PC-3 (cell line): ENCODE data around the gene C1orf159. TPM values are rescaled to one million over a fixed set of nuclear protein-coding genes. Genes with fewer than 3 reads are reported as not detected.

ENCODE experiments used
- ATAC-seq: fragments of 200-7000 bp; cut with Tn5 transposase; 2 replicates; pipeline ENCODE4 v1.9.1; 2020; ENCODE audit warnings: mild to moderate bottlenecking, moderate library complexity
- BruUV-seq: library from RNA; stranded (reverse); fragments of 400-500 nt; replicated peaks from 2 replicates; lab custom pipeline; 2021; lab: Mats Ljungman, UMichigan
- CTCF ChIA-PET: fragments of 300-600 bp; sonication (Branson Sonifier 250); formaldehyde crosslinking; loops from one replicate; lab custom pipeline; 2022; ENCODE audit warnings: antibody characterized with exemption; lab: Charles Lee
- POLR2A ChIA-PET: fragments of 300-600 bp; sonication (Branson Sonifier 250); formaldehyde crosslinking; loops from one replicate; lab custom pipeline; 2022; ENCODE audit warnings: antibody characterized with exemption; ENCODE audit not compliant: unreplicated experiment; lab: Charles Lee
- DNase-seq: peaks from one replicate; pipeline ENCODE4 v3.0.0-alpha.2; 2015
- H2AFZ ChIP-seq: fragments of 300-600 bp; sonication (generic); 2 replicates; pipeline ENCODE4 v1.6.0; 2016; ENCODE audit warnings: antibody characterized with exemption, low read length
- H3F3A ChIP-seq: fragments of 300-600 bp; sonication (generic); one replicate; pipeline ENCODE4 v1.6.0; 2017; ENCODE audit warnings: antibody characterized with exemption, low read length, control low read depth, mild to moderate bottlenecking; ENCODE audit not compliant: unreplicated experiment
- H3K27ac ChIP-seq: fragments of 300-600 bp; sonication (generic); 2 replicates; pipeline ENCODE4 v1.5.1; 2016; ENCODE audit warnings: mild to moderate bottlenecking, low read length
- H3K27me3 ChIP-seq: fragments of 300-600 bp; sonication (generic); 2 replicates; pipeline ENCODE4 v1.6.1; 2016; ENCODE audit warnings: low read length, mixed read lengths
- H3K36me3 ChIP-seq: fragments of 300-600 bp; sonication (generic); 2 replicates; pipeline ENCODE4 v1.6.1; 2016; ENCODE audit warnings: low read depth, mixed run types, low read length, mixed read lengths
- H3K4me1 ChIP-seq: fragments of 300-600 bp; sonication (generic); 2 replicates; pipeline ENCODE4 v1.5.1; 2016; ENCODE audit warnings: low read length; ENCODE audit not compliant: insufficient read depth
- H3K4me2 ChIP-seq: fragments of 300-600 bp; sonication (generic); 2 replicates; pipeline ENCODE4 v1.6.0; 2016; ENCODE audit warnings: low read length
- H3K4me3 ChIP-seq: fragments of 300-600 bp; sonication (generic); 2 replicates; pipeline ENCODE4 v1.5.1; 2016; ENCODE audit warnings: mild to moderate bottlenecking, low read length, mixed read lengths
- H3K79me2 ChIP-seq: fragments of 300-600 bp; sonication (generic); 2 replicates; pipeline ENCODE4 v1.6.1; 2017; ENCODE audit warnings: low read length, mixed read lengths
- H3K9ac ChIP-seq: fragments of 300-600 bp; sonication (generic); 2 replicates; pipeline ENCODE4 v1.6.0; 2016; ENCODE audit warnings: mild to moderate bottlenecking, low read length
- H3K9me2 ChIP-seq: fragments of 300-600 bp; sonication (generic); replicated peaks from 2 replicates; pipeline ENCODE4 v1.6.1; 2016; ENCODE audit warnings: mixed run types, low read length, mixed read lengths
- H3K9me3 ChIP-seq: fragments of 300-600 bp; sonication (generic); 2 replicates; pipeline ENCODE4 v1.6.1; 2016; ENCODE audit warnings: low read length, mixed read lengths
- H4K20me1 ChIP-seq: fragments of 300-600 bp; sonication (generic); 2 replicates; pipeline ENCODE4 v1.6.1; 2016; ENCODE audit warnings: low read length, mixed read lengths
- EZH2 ChIP-seq: fragments of 300-600 bp; sonication (generic); IDR thresholded peaks from one replicate; pipeline ENCODE4 v1.6.1; 2017; ENCODE audit warnings: antibody characterized with exemption, mild to moderate bottlenecking, low read length; ENCODE audit not compliant: unreplicated experiment
- EZH2phosphoT487 ChIP-seq: fragments of 300-600 bp; sonication (generic); IDR thresholded peaks from 2 replicates; pipeline ENCODE4 v1.6.1; 2018; ENCODE audit warnings: mild to moderate bottlenecking, antibody characterized with exemption, low read length, borderline replicate concordance
- intact Hi-C: fragments of 100-400 bp; cut with micrococcal nuclease; formaldehyde crosslinking; loops from 2 replicates; pipeline ENCODE4 v1.9.0; 2023
- total RNA-seq: library from RNA; depleted of rRNA; stranded (reverse); fragments of >200 nt; gene quantifications from 2 replicates; pipeline ENCODE4 v1.2.3, GENCODE V29; 2014
- TF ChIP-seq, protein P1 (sequence below): fragments of 300-600 bp; sonication (generic); conservative IDR thresholded peaks from 2 replicates; pipeline ENCODE4 v1.5.1; 2017; ENCODE audit warnings: antibody characterized with exemption, low read depth, mild to moderate bottlenecking, low read length

The C1orf159 gene
- total RNA-seq, 1 experiment from 2014 or later = 78.0 TPM

DNA sequence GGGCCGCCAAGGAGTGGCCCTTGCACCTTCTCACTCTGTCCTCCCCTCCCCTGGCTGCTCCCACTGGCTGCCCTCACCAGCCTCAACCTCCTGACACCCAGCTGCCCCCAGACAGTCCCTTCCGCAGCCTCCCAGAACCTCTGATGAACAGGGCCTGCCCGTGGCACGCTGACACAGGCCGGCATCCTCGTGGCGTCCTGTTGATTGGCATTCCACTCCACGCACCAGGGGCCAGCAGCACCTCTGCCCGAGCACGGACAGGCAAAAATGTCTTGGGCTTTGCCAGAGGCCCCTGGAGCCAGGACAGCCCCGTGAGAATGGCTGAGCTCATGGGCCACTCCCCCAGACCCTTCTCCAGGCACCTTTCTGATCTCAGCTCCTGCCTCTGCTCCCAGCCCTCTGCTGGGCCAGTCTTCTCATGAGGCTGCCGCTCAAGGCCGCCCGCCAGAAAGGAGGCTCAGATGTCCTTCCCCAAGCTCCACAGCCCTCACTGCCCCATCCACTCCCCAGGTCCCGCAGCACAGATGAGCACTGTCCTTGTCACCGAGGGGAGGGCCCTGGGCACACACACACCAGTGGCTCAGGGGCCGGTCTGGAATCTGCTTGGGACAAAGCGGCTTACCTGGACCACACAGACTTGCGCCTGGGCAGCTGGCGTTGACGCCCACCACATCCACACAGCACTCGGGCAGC, 26.0 kb downstream of the C1orf159 start:
- no peaks in the 10 kb centered on the region for H3K36me3 ChIP-seq
- H4K20me1 ChIP-seq = no peaks in the 10 kb centered on the region
- POLR2A ChIA-PET = no interaction called here
- no peaks in the 10 kb centered on the region for H3K4me1 ChIP-seq
- H2AFZ ChIP-seq = no peak overlapping the region
- no peak for DNase-seq
- H3K27me3 ChIP-seq = no peaks in the 10 kb centered on the region
- no peak overlapping the region for H3K27ac ChIP-seq
- CTCF ChIA-PET = no interaction called here
- TF ChIP-seq, protein P1, sequence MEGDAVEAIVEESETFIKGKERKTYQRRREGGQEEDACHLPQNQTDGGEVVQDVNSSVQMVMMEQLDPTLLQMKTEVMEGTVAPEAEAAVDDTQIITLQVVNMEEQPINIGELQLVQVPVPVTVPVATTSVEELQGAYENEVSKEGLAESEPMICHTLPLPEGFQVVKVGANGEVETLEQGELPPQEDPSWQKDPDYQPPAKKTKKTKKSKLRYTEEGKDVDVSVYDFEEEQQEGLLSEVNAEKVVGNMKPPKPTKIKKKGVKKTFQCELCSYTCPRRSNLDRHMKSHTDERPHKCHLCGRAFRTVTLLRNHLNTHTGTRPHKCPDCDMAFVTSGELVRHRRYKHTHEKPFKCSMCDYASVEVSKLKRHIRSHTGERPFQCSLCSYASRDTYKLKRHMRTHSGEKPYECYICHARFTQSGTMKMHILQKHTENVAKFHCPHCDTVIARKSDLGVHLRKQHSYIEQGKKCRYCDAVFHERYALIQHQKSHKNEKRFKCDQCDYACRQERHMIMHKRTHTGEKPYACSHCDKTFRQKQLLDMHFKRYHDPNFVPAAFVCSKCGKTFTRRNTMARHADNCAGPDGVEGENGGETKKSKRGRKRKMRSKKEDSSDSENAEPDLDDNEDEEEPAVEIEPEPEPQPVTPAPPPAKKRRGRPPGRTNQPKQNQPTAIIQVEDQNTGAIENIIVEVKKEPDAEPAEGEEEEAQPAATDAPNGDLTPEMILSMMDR = no peak
- no peak for TF ChIP-seq EZH2phosphoT487
- TF ChIP-seq EZH2 = no peak
- no TSS peak for BruUV-seq
- intact Hi-C loops = no loop called here
- H3F3A ChIP-seq = no peaks in the 10 kb centered on the region
- no peak overlapping the region for H3K9ac ChIP-seq
- no peak overlapping the region for H3K4me2 ChIP-seq
- H3K4me3 ChIP-seq = no peak overlapping the region
- H3K79me2 ChIP-seq = no peaks in the 10 kb centered on the region
- H3K9me2 ChIP-seq = no peaks in the 10 kb centered on the region
- no peaks in the 10 kb centered on the region for H3K9me3 ChIP-seq
- no peak for ATAC-seq

DNA sequence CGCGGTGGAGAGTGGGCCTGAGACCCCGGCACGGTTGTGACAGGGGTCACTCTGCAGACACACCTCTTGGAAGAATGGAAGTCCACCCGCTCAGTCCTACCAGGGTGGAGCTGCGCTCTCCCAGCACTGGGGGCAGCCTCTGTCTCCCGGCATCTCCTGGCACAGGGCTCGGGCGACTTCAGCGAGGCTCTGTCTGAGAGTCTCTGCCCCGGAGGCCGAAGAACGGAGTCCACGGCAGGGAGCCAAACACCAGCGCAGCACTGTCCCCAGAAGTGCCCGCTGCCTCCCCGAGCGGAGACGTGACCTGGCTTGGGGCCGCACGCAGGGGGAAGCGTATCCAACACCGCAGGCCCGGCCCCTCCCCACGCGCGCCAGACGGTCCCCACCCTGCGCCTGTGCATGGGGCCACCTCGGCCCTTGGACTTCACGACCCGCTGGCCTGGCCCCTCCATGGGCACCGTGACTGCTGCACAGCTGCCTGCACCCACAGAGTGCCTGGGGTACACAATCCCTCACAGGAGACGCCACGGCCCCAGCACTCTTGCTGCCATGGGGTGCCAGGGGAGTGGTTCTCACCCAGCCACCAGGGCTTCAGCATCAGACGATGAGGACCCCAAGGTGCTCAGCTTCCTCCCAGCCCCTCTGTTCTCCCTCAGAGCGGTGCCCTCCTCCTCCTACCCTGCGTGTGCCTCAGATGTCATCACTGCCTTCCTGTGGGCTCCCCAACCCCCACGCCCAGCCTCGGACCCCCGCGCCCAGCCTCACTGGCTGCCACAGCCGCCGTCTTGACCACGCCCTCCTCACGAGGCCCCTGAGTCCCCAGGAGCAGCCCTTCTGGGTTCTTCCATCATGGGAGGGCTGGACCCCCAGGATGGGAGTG, 26.8 kb downstream of the C1orf159 start:
- H3K36me3 ChIP-seq = no peaks in the 10 kb centered on the region
- DNase-seq (no peak), ATAC-seq (no peak)
- ChIA-PET CTCF (no interaction called here), POLR2A (no interaction called here)
- no peaks in the 10 kb centered on the region for H3F3A ChIP-seq
- no peaks in the 10 kb centered on the region for H4K20me1 ChIP-seq
- H3K27ac ChIP-seq = no peak overlapping the region
- H3K9me2 ChIP-seq = no peaks in the 10 kb centered on the region
- H3K4me2 ChIP-seq = no peak overlapping the region
- no peaks in the 10 kb centered on the region for H3K79me2 ChIP-seq
- H3K27me3 ChIP-seq = no peaks in the 10 kb centered on the region
- no peak for TF ChIP-seq EZH2phosphoT487
- TF ChIP-seq EZH2 = no peak
- TF ChIP-seq, protein P1 = no peak
- no peak overlapping the region for H3K9ac ChIP-seq
- no TSS peak for BruUV-seq
- no peaks in the 10 kb centered on the region for H3K9me3 ChIP-seq
- H3K4me3 ChIP-seq = no peak overlapping the region
- intact Hi-C loops = no loop called here
- no peak overlapping the region for H2AFZ ChIP-seq
- H3K4me1 ChIP-seq = no peaks in the 10 kb centered on the region
